T-helper 2 cell treated with Interferon-gamma antibody and Interleukin-4, amounts not matched to agents 100 ng/mL and 5 ng/mL, for 36 hours (primary cell): ENCODE data around the gene ASPDH. TPM values are rescaled to one million over a fixed set of nuclear protein-coding genes. Genes with fewer than 3 reads are reported as not detected.
"Not testable (repeated sequence)": the region's sequence is repeated elsewhere in the genome, so short reads cannot be mapped to it uniquely, and the experiment has no call there.

Experiments
- intact Hi-C: fragments of 100-400 bp; cut with micrococcal nuclease; formaldehyde crosslinking; loops from one replicate; pipeline ENCODE4 v1.15.1; 2023
- total RNA-seq: library from RNA; stranded (reverse); gene quantifications from 2 replicates; pipeline ENCODE4 v1.2.3, GENCODE V29; 2022

Gene ASPDH
- total RNA-seq, 1 donor from 2014 or later, result not detected

DNA sequence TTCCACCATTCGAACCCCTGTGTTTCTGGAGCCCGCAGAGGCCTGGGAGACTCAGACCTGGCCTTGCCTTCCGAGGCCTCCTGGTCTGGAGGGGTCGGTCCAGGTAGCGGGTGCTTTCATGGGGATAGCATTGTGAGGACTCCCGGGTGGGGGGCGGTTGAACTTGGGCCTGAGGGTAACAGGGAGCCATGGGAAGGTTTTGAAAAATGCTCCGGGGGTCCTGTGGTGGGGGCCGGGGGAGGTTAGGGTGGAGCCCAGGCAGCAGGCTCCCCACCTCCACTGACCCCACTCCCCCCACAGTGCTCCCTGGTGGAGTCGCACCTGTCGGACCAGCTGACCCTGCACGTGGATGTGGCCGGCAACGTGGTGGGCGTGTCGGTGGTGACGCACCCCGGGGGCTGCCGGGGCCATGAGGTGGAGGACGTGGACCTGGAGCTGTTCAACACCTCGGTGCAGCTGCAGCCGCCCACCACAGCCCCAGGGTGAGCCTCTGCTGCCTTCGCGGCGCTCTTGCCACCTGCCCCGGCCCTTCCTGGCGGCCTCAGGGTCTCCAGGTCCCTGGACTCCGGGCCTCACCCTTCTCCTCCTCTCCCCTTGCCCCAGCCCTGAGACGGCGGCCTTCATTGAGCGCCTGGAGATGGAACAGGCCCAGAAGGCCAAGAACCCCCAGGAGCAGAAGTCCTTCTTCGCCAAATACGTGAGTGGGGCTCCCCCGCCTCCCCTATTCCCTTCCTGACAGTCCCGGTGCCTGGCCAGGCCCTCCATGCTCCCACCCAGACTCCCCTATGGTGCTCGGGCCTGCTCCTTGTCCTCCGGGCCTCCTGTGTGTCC is 33.2 kb downstream of the ASPDH start:
- intact Hi-C loops, result no loop called here

- intact Hi-C loops, result no loop called here
Observed at GRCh38 chr19:50479761-50480251, 33.9 kb downstream of the ASPDH start.

DNA sequence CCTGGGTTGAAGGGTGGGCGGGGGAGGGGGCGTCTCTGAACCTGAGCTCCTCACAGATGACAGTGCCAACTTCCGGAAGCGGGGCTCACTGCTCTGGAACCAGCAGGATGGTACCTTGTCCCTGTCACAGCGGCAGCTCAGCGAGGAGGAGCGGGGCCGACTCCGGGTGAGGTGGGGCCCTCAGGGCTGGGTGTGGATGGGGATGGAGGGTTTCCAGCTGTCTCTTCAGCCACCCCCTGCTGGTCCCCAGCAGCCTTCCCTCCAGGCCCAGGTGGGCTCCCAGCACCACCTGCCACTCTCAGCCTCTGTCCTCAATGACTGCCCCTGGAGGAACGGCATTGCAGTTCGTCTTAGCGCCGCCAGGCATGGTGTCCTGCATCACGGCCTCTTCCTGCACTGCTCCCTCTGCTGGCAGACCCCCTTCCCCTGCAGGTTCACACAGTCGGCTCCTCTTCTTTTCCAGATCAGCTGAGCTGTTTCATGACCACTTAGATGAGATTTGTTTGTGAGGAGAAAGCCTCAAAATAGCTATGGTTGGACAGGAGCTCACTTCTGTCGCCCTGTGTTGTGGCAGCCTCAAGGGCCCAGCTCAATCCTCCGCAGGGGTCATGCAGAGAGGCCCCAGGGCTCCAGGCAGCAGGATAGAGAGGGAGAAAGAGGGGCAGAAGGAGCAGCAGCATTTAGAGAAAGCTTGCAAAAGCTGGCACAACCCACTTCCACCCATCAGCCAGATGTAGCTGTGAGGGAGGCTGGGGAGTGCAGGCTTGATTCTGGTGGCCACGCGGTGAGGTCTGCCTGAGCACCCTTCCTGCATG is 34.6 kb downstream of the ASPDH start:
- intact Hi-C loops, result no loop called here

DNA sequence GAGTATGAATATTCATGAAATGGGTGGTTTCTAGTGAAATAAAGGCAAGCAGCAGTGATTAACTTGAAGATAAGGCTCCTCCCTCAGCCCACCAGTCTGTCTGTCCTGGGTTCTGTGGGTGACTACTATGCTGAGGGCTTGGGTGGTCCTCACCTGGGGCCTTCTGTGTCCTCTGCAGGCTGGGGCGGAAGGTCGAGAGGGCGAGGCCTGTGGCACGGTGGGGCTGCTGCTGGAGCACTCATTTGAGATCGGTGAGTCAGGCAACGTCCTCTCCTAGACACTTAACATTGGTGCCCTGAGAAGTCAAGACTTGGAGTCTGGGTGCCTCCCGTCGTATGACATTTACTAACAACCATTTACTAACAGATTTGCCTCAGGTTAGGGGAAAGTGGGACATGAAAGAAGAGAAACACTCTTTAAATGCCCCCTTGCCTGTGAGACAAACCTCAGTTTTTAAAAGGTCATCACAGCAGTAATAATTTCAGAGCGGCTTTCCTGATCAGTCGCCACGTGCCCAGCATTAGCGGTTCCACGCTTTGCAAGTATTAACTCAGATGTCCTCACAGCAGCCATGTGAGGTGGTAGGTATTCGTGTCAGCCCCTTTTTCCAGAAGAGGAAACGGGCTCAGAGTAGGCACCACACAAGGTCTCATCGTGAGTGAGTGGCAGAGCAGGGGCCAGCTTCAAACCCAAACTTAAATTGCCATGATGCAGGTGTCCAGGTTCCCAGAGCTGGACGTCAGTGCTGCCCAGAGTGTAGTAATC is 35.8 kb downstream of the ASPDH start:
- intact Hi-C loops, result no loop called here

DNA sequence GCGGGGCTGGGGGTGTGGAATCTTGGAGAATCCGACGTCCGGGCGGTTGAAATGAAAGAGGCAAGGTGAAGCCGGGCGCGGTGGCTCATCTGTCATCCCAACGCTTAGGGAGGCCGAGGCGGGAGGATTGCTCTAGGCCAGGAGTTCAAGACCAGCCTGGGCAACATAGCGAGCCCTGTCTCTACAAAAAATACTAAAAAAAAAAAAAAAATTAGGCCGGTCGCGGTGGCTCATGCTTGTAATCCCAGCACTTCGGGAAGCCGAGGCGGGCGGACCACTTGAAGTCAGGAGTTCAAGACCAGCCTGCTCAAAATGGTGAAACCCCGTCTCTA is 36.8 kb downstream of the ASPDH start:
- intact Hi-C loops, result loop anchor here (1.0 kb wide), 3 partner anchors 34 to 120 kb away; partner anchors contain the start of genes JOSD2 and NR1H2

- intact Hi-C loops, result loop anchor here (1.0 kb wide), 3 partner anchors 35 to 119 kb away; partner anchors contain the start of genes JOSD2 and NR1H2
Observed at GRCh38 chr19:50476224-50476906, 37.3 kb downstream of the ASPDH start, which contains the start of the genes EMC10 and GARIN5A. TSS of gene EMC10 (plus strand) at chr19:50476507. CDS start at chr19:50476545, 38 bp downstream. TSS of gene GARIN5A (minus strand) at chr19:50476848. CDS start at chr19:50476388, 460 bp downstream.

- intact Hi-C loops, result loop anchor here (1.0 kb wide), 3 partner anchors 36 to 118 kb away; partner anchors contain the start of genes JOSD2 and NR1H2
Observed at GRCh38 chr19:50475736-50476223, 37.9 kb downstream of the ASPDH start.

DNA sequence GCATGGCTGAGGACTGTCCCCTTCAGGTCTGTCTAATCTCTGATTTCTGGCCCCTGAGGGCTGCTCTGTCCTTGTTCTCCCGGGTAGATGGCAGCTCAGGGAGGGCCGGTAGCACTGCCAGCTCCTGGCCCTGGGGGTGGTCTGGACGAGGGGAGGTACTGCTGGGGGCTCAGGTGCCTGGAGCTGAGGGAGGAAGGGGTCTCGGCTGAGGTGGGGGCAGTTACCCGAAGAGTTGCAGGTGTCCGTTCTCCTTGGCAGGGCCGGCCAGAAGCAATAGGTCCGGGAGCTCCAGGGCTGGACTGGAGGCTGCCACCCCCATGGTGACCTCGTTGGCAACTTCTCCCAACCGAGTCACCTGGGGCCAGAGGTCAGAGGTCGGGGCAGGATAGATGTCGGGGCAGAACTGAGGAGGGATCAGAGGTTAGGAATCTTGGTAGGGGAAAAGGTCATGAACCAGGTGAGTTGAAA is 38.6 kb downstream of the ASPDH start:
- intact Hi-C loops, result no loop called here

- intact Hi-C loops, result not testable (repeated sequence)
Observed at GRCh38 chr19:50473336-50473735, 40.4 kb downstream of the ASPDH start.

DNA sequence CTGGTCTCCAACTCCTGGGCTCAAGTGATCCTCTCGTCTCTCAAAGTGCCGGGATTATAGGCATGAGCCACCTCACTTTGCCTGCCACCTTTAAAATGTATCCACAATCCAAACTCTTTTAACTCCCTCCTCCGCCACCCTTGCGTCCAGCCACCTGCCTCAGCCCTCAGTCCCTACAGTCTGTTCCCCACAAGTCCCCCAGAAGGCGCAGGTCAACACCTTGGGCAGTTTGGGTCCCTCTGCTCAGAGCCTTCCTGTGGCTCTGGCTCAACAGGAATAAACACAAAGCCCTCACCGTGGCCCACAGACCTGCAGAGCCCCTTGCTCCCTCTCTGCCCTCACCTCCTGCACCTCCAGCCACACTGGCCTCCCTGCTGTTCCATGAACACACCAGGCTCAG is 44.9 kb downstream of the ASPDH start:
- intact Hi-C loops, result no loop called here

DNA sequence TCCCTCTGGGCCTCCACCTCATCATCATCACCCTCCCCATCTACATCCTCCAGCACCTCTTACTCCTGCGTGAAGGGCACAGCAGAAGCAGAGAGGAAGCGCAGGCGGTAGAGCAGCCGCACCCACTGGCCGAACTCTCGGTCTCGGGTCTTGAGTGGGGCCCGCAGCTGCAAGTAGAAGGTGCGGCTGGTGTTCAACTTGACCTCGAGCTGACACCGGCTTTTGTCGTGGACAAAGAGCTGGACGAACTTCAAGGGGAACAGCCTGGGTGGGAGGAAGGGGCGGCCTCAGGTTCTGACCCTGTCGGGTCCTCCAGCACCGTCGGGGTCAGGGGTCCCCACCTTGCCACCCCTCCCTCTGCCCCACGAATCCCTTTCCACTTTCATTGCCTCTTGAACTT is 46.1 kb downstream of the ASPDH start:
- intact Hi-C loops, result no loop called here

- intact Hi-C loops, result no loop called here
Observed at GRCh38 chr19:50466706-50467039, 47.0 kb downstream of the ASPDH start.

- intact Hi-C loops, result no loop called here
Observed at GRCh38 chr19:50465986-50466705, 47.6 kb downstream of the ASPDH start.

DNA sequence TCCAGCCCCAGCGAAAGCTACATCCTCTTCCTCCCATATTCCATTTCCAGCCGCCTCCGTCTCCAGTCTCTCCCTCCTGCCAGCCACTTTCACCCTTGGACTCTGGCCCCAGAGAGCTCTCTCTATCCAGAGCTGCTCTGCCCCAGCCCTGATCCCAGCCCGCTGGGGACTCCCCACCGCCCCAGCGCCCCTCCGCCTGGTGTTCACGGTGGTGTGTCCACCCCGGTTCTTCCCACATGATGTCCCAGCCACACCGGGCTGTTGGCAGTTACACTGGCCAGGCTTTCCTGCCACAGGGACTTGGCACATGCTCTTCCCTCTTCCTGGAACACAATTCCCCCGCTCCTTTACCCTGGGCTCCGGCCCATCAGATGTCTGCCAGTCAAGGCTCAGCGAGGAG is 48.7 kb downstream of the ASPDH start:
- intact Hi-C loops, result no loop called here

DNA sequence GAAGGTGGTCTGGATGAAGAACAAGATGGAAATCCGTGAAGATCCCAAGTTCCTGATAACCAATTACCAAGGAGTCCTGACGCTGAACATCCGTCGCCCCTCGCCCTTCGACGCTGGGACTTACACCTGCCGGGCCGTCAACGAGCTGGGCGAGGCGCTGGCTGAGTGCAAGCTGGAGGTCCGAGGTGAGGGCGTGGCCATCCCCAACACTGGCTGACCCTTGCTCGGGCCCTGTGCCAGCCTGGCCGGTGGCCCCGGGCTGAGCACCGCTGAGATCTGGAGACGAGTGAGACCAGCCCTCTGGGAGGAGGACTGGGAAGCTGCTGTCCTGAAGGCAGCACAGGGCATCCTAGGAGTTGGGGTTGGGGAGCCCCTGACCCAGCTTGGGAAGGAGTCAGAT is 49.4 kb downstream of the ASPDH start:
- intact Hi-C loops, result no loop called here

GRCh38 chr19:50462970-50463369 is 50.7 kb downstream of the ASPDH start:
- intact Hi-C loops, result no loop called here
